BJ (cell line): Measurements from ENCODE around the gene PPM1G. TPM values are rescaled to one million over a fixed set of nuclear protein-coding genes. Genes with fewer than 3 reads are reported as not detected.
"Not testable (repeated sequence)": the region's sequence is repeated elsewhere in the genome, so short reads cannot be mapped to it uniquely, and the experiment has no call there.

Experiments used
- CTCF ChIA-PET: fragments of 350-600 bp; formaldehyde crosslinking; extraction: SDS; loops from one replicate; lab custom pipeline; 2021; ENCODE audit warnings: antibody characterized with exemption, inconsistent platforms; lab: Yijun Ruan, JAX
- POLR2A ChIA-PET: fragments of 300-600 bp; sonication (Branson Sonifier 250); formaldehyde crosslinking; extraction: SDS; loops from one replicate; lab custom pipeline; 2021; ENCODE audit warnings: antibody characterized with exemption; lab: Charles Lee
- DNase-seq: peaks from one replicate; pipeline ENCODE4 v3.0.0-alpha.2; 2011; ENCODE audit warnings: low read depth
- H3K27me3 ChIP-seq: 2 replicates; pipeline ENCODE4 v1.6.0; 2011; ENCODE audit warnings: low read length; ENCODE audit not compliant: control insufficient read depth, insufficient read depth
- H3K36me3 ChIP-seq: 2 replicates; pipeline ENCODE4 v1.5.1; 2011; ENCODE audit warnings: low read length; ENCODE audit not compliant: control insufficient read depth, insufficient read depth
- H3K4me3 ChIP-seq: 2 replicates; pipeline ENCODE4 v1.5.1; 2011; ENCODE audit warnings: low read depth, mild to moderate bottlenecking, control low read depth, low read length
- CTCF ChIP-seq: IDR thresholded peaks from 2 replicates; pipeline ENCODE4 v1.5.1; 2011; ENCODE audit warnings: low read depth, mild to moderate bottlenecking, control low read depth, inconsistent platforms, low read length, moderate library complexity; ENCODE audit not compliant: insufficient read depth
- polyA plus RNA-seq: library from polyadenylated mRNA; depleted of rRNA; stranded (reverse); fragments of >200 nt; gene quantifications from 2 replicates; pipeline ENCODE4 v1.2.3, GENCODE V29; 2011

Gene PPM1G
- polyA plus RNA-seq, 1 experiment: 48.3 TPM

DNA sequence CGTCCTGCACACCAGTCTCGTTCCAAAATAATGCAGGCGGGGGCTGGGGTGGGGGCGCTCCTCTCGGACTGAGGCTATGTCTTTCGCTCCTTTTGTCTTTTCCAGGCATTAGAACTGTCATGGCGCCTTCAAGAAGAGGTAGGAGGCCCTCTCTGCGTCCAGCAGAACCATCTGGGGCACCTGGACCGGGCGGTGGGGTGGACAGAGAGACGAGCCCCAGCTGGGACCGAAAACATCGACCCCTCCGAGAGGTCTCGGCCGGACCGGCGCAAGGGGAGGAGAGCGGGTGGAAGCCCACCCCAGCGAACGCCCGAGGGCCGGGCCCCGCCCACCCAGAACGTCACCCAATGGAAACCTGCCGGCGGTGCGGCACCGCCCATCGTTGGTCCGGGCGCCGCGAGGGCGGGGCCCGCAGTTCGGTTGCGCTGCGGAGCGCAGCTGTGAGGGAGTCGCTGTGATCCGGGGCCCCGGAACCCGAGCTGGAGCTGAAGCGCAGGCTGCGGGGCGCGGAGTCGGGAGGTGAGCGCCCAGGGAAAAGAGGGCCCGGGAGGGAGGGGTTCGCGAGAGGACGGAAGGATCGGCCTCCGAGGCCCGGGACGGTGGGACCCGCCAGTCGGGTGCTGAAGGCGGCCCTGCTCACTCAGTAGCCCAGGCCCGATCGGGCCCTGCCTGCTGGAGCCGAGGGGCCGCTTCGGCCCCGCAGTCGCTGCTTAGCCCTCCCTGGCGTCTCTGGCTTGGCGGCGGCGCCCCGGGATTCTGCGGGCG lies 19.0 kb upstream of the PPM1G start, which contains the start of gene NRBP1:
Gene NRBP1 (plus strand): TSS at position 419 of the 765 bp plus-strand sequence. CDS start 4,643 bp downstream, outside the sequence.
- POLR2A ChIA-PET: interaction anchor here (0.6 kb wide), 1 partner anchor 74 kb away, joined by 4 read pairs; no protein-coding TSS in a partner anchor
- DNase-seq: no peak
- CTCF ChIA-PET: interaction anchor here (0.9 to 2.5 kb wide), 4 partner anchors 11 to 50 kb away, joined by 3 to 11 read pairs (median 6); partner anchors contain the start of gene PPM1G
- H3K4me3 ChIP-seq: peak within 1 kb of the TSS; percentile 97
- TF ChIP-seq CTCF: peak; percentile 19; the same call in 1 of the 2 replicates
- H3K36me3 ChIP-seq: peaks cover 2% of the 10 kb centered on the region; the same call in 1 of the 2 replicates
- no peaks in the 10 kb centered on the region for H3K27me3 ChIP-seq

DNA sequence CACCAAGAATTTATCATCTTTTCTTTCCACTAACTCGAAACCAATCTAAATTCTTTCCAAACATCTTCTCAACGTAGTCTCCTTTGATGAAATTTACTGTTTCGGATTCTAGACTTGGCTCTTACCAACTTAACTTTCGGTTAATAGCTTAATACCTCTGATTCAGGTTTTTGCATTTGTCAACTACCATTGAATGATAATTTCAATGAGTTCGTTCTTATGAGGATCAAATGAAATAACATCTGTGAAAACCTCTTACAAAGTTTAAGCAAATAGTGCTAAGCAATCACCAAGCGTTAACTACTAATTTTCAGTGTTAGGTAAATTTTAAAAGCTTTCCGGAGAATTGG lies 18.4 kb upstream of the PPM1G start:
- POLR2A ChIA-PET: interaction anchor here (0.6 kb wide), 1 partner anchor 74 kb away, joined by 4 read pairs; no protein-coding TSS in a partner anchor
- Histone ChIP-seq H3K36me3 (no peaks in the 10 kb centered on the region), H3K4me3 (peak overlapping the region; percentile 97), H3K27me3 (no peaks in the 10 kb centered on the region)
- CTCF ChIA-PET: interaction anchor here (0.9 to 1.9 kb wide), 2 partner anchors 11 to 21 kb away, joined by 4 to 7 read pairs; no protein-coding TSS in a partner anchor
- DNase-seq: no peak
- no peak for TF ChIP-seq CTCF

DNA sequence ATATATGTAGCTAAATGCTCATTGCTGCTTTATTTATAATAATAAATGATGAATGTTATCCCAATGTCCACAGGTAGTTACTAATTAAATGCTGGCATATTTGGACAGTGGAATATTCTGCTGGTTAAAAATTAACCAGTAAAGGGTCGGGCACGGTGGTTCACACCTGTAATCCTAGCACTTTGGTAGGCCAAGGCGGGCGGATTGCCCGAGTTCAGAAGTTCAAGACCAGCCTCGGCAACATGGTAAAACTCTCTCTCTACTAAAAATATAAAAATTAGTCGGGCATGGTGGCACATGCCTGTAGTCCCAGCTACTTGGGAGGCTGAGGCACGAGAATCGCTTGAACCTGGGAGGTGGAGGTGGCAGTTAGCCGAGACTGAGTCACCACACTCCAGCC lies 15.6 kb upstream of the PPM1G start:
- H3K4me3 ChIP-seq, H3K36me3 ChIP-seq, H3K27me3 ChIP-seq, CTCF ChIA-PET, DNase-seq, POLR2A ChIA-PET: not testable (repeated sequence)

- TF ChIP-seq CTCF: no peak
- ChIA-PET CTCF (interaction anchor here (1.2 kb wide), 2 partner anchors 13 to 15 kb away, joined by 3 read pairs; partner anchors contain the start of gene PPM1G), POLR2A (no interaction called here)
- Histone ChIP-seq H3K36me3 (no peaks in the 10 kb centered on the region), H3K27me3 (no peaks in the 10 kb centered on the region), H3K4me3 (no peak overlapping the region)
- DNase-seq: no peak
Observed at GRCh38 chr2:27422958-27423357, 13.6 kb upstream of the PPM1G start.

DNA sequence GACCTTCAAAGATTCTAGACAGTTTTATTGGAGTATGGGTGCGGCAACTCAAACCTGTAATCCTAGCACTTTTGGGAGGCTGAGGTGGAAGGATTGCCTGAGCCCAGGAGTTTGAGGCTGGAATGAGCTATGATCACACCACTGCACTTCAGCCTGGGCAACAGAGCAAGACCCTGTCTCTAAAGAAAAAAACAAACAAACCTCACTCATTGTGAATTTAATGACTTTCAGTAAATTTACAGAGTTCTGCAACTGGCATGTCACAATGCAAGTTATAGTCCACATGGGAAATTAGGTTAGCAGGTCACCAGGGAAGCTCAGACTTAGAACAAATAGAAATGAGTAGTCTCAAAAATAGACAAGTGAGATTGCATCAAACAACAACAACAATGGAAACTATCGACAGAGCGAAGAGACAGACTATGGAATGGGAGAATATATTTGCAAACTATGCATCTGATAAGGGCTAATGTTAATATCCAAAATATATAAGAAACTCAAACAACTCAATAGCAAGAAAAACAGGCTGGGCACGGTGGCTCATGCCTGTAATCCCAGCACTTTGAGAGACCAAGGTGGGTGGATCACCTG lies 12.4 kb upstream of the PPM1G start:
- no peaks in the 10 kb centered on the region for H3K36me3 ChIP-seq
- ChIA-PET CTCF (interaction anchor here (1.1 to 1.4 kb wide), 2 partner anchors 11 to 14 kb away, joined by 3 read pairs; no protein-coding TSS in a partner anchor), POLR2A (no interaction called here)
- no peak overlapping the region for H3K4me3 ChIP-seq
- DNase-seq: no peak
- H3K27me3 ChIP-seq: no peaks in the 10 kb centered on the region
- no peak for TF ChIP-seq CTCF
